ENCODE data around the gene DPP7.
A peak's percentile ranks its signal among the peaks of the same experiment; 100 is the strongest.

The DPP7 gene

DNA sequence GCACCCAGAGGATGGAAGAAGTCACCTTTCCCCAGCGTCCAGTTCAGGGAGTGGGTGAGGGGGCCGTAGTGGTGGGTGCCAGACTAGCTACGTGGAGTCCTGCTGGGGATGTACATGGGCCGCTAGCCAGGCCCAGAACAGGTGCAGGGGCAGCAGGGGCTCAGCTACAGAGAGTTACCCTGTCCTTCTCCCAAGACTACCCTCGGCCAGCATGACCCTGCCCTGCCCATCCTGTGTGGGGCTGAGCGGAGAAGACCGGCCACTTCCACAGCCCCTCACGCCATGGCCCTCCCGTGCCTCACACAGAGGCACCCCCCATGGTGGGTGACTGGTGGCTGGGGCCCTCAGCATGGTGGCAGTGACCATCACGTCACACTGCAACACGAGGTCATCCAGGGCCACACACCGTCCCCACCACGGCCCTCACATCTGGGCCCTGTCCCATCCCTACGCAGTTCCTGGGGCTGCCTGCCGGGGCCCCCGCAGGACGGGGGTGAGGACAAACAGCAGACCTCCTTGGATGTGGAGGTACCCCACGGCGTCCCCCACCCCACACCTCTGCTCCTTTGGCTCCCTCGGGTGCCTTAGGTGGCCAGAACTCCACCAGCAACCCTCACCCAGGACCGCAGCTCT is 977 bp upstream of the DPP7 start:
- in situ Hi-C loops (cut with HindIII; ENCODE audit: low sequenced_read_pairs), result no loop called here
- no peak for TF ChIP-seq CTCF (IDR thresholded peaks at IDR 0.05; ENCODE audit: low read depth, low read length)
- no peak for DNase-seq (ENCODE audit: low read depth, low spot score)
- H3K4me3 ChIP-seq (ENCODE audit: low read depth, low read length), result no peak overlapping the region

DNA sequence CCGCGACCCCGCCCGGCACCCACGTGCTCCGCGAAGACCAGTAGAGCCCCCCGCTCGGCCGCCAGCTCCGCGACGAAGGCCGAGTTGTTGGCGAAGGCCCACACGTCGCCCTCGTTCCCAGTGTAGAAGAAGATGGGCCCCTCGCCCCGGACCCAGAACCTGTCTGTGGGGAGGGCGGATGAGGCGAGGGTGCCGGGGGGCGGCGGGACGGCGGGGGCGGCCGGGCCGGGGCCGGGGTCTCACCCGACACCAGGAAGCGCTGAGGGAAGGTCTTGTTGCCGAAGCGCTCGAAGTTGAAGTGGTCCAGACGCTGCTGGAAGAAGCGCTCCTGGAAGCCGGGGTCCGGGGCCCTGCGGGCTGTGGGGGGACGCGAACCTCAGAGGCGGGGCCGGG is 317 bp downstream of the DPP7 start:
- in situ Hi-C loops (cut with HindIII; ENCODE audit: low sequenced_read_pairs), result no loop called here
- H3K4me3 ChIP-seq (ENCODE audit: low read depth, low read length), result peak overlapping the region; percentile 41

GRCh38 chr9:137113385-137114159 is 961 bp downstream of the DPP7 start:
- in situ Hi-C loops (cut with HindIII; ENCODE audit: low sequenced_read_pairs), result no loop called here
- no peak overlapping the region for H3K4me3 ChIP-seq (ENCODE audit: low read depth, low read length)
- DNase-seq (ENCODE audit: low read depth, low spot score), result no peak
- no peak for TF ChIP-seq CTCF (IDR thresholded peaks at IDR 0.05; ENCODE audit: low read depth, low read length)

More for the DNA sequence above, 317 bp downstream of the DPP7 start:
- no peak for DNase-seq (ENCODE audit: low read depth, low spot score)
- no peak for TF ChIP-seq CTCF (IDR thresholded peaks at IDR 0.05; ENCODE audit: low read depth, low read length)

GRCh38 chr9:137112564-137113384 is 1.8 kb downstream of the DPP7 start:
- no peak for TF ChIP-seq CTCF (IDR thresholded peaks at IDR 0.05; ENCODE audit: low read depth, low read length)
- in situ Hi-C loops (cut with HindIII; ENCODE audit: low sequenced_read_pairs), result no loop called here
- DNase-seq (ENCODE audit: low read depth, low spot score), result no peak
- no peak overlapping the region for H3K4me3 ChIP-seq (ENCODE audit: low read depth, low read length)

- in situ Hi-C loops (cut with HindIII; ENCODE audit: low sequenced_read_pairs), result no loop called here
- H3K4me3 ChIP-seq (ENCODE audit: low read depth, low read length), result no peak overlapping the region
- no peak for TF ChIP-seq CTCF (IDR thresholded peaks at IDR 0.05; ENCODE audit: low read depth, low read length)
- DNase-seq (ENCODE audit: low read depth, low spot score), result no peak
These were observed 2.6 kb downstream of the DPP7 start for GRCh38 chr9:137111788-137112563.
